Mucosa of gallbladder (tissue), 1 donor: ENCODE measurements around the gene ADAM19. TPM values are rescaled to one million over a fixed set of nuclear protein-coding genes. Genes with fewer than 3 reads are reported as not detected.

Experiments
- DNase-seq: peaks from one replicate; pipeline ENCODE4 v3.0.0-alpha.2; 2020; ENCODE audit warnings: low spot score
- total RNA-seq: library from RNA; stranded (reverse); gene quantifications from one replicate; pipeline ENCODE4 v1.2.1, GENCODE V29; 2021
- donor health status: DM: no; HTN: no; CAD: no.

ADAM19 gene
- total RNA-seq, 1 donor from 2014 or later = 22.1 TPM

- DNase-seq = no peak
These were observed 12.1 kb downstream of the ADAM19 start for GRCh38 chr5:157563373-157563928.

DNA sequence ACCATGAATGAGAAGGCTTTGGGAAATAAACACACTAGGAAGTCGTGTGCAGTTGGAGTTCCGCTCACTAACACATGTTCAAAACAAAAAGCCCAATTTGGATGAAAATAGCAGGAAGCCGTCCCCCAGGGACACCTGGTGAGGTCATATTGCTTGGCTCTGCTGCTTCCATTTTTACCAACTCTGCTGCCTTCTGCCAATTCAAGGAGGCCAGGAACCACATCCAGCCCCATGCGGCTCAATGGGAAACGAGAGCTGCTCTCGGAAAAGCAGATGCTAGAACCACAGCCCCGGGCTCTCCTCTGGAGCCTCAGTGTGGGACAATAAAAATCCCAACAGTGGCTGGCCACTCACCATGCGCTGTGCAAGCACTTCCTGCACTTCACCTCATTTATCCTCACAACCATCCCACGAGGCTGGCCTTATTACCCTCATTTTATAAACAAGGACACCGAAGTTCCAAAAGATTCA is 13.4 kb downstream of the ADAM19 start:
- no peak for DNase-seq

DNA sequence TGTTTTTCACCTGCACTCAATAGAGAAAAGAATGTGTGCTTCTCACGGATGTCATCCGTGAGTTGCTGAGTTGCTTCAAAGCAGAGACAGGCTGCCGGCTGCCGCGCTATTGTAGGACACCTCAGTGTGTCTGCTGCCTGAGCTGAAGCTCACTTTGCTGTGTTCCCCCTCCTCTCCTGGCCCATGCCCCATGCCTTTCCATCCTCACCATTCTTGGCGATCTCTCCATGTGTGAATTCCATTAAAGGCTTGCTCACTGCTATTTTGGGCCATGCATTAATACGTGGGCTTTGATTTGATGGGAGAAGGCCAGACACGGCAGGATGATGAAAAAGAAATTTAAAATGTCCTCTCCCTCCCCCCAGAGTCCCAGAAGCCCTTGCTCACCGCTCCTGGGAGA is 14.5 kb downstream of the ADAM19 start:
- DNase-seq = no peak

GRCh38 chr5:157559301-157559700 is 16.3 kb downstream of the ADAM19 start:
- DNase-seq = no peak

GRCh38 chr5:157558681-157559080 is 16.9 kb downstream of the ADAM19 start:
- DNase-seq = no peak

DNA sequence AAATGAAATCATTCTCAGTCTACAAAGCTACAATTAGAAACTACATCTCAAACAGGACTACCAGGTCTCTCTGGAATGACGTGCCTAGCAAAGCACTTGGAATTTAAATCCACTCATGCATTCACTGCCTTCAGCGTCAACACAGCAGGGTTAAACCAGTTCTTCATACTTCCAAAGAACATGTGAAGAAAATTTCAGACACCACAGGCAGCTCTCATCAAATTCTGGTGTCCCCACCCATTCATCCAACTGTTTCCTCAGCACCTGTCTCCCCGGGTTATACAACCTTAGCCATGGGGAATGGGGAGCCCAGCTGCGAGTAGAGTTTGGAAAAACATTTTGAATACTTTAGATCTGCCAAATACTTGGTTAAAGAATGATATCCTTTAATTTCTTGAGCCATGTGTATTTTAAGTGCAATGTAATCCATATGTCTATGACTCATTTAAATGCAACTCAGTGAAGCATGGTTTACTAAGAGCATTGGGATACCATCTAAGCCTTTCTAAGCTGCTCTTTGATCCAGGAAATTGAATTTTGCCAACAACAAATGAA is 17.5 kb downstream of the ADAM19 start:
- DNase-seq = no peak

- DNase-seq = no peak
These were observed 18.8 kb downstream of the ADAM19 start for GRCh38 chr5:157556615-157557418.

GRCh38 chr5:157555037-157555640 is 20.4 kb downstream of the ADAM19 start:
- DNase-seq = no peak

DNA sequence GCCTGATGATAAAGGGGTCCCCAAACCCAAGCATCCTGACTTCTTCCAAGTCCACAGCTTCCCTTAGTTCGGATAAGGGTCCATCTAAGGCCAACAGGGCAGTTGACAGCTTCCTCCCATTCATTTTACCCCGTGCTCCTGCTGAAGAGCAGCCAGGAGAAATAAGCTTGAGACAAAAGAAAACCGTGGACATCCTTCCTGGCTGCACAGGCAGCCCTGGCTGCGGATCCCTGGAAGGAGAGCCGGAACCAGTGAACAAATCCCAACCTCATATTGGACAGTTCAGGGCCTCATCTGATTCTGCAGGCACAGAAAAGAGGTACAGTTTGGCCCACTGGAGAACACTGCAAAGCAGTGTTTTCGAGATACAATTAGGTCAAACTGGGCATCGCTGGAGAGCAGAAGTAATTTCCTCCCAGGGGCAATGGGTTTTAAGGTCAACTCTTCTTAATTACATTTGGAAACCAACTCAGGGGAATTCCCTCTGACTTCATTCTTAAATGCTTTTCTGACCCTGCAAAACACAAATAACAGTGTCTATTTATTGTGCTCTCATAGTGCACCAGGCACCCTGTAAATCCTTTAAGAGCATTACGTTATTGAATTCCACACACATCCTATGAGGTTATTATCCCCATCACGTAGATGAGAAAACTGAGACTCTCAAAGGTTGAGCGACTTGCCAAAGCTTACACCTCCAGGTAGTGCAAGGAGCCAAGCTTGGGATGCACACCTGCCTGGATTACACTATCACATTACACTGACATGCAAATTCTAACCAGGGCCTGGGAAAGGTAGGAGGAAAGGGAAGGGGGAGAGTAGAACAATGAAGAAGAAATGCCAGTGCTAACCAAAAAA is 21.2 kb downstream of the ADAM19 start:
- DNase-seq = no peak

- DNase-seq = no peak
These were observed 22.9 kb downstream of the ADAM19 start for GRCh38 chr5:157552650-157553049.

GRCh38 chr5:157550663-157551062 is 24.9 kb downstream of the ADAM19 start:
- DNase-seq = no peak

DNA sequence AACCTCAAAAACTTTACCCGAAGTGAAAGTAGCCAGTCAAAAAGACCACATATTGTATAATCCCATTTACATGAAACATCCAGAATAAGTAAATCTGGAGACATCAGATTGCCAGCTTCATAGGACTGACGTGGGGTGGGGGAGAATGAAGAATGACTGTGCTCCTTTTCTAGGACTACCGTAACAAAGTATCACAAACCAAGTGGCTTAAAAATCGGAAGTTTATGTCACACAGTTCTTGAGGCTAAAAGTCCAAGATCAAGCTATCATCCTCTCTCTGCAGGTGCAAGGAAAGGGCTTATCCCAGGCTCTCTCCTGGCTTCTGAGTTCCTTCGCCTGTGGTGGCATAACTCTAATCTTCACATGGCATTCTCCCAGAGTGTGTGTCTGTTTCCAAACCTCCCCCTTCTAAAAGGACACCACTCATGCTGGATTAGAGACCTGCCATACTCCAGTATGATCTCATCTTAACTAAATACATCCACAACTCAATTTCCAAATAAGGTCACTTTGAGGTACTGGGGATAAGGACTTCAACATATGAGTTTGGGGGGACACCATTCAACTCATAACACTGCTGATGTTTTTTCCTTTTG is 25.5 kb downstream of the ADAM19 start:
- DNase-seq = no peak

GRCh38 chr5:157549283-157549629 is 26.3 kb downstream of the ADAM19 start:
- no peak for DNase-seq

- DNase-seq = no peak
These were observed 26.9 kb downstream of the ADAM19 start for GRCh38 chr5:157548513-157549282.

GRCh38 chr5:157547941-157548512 is 27.5 kb downstream of the ADAM19 start:
- DNase-seq = no peak

GRCh38 chr5:157546456-157547100 is 29.0 kb downstream of the ADAM19 start:
- no peak for DNase-seq

GRCh38 chr5:157545610-157546310 is 29.8 kb downstream of the ADAM19 start:
- DNase-seq = no peak

DNA sequence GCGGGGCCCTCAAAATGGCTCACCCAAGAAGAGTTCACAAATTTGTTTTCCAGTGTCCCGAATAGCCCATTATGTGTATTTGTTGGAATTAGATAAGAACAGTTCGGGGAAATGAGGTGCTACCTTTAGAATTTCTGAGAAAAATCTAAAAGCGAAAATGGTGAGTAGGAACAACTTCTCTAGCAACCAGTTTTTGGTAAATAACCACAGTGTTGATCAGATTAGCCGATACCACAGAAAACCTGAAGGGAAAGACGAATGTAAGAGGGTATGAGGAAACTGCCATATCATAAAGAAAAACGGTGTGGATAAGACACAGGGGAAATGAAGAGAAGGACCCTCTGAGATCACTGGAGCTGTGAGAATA is 31.0 kb downstream of the ADAM19 start:
- DNase-seq = no peak
